ENCODE data around the gene COL6A3.

- TF ChIP-seq RAD21 (IDR thresholded peaks at IDR 0.05; ENCODE audit: low read depth), result no peak
- TF ChIP-seq YY1 (IDR thresholded peaks at IDR 0.05; ENCODE audit: low read depth), result no peak
- no peak for TF ChIP-seq EP300 (IDR thresholded peaks at IDR 0.05; ENCODE audit: borderline replicate concordance)
- no peak for TF ChIP-seq ZBTB7A (IDR thresholded peaks at IDR 0.05; ENCODE audit: low read depth)
- no peak for TF ChIP-seq USF1 (IDR thresholded peaks at IDR 0.05)
- no peak for TF ChIP-seq TEAD4 (IDR thresholded peaks at IDR 0.05)
- TF ChIP-seq REST (IDR thresholded peaks at IDR 0.05; ENCODE audit: low read depth), result no peak
- TF ChIP-seq MAX (IDR thresholded peaks at IDR 0.05), result no peak
- TF ChIP-seq CREB1 (IDR thresholded peaks at IDR 0.05; ENCODE audit: low read depth), result no peak
- no peak for TF ChIP-seq NFIC (IDR thresholded peaks at IDR 0.05)
These were observed 16.9 kb upstream of the COL6A3 start for GRCh38 chr2:237430861-237431260.

All from Ishikawa (cell line).